ENCODE results near the gene DNAJB1.

DNAJB1 gene

GRCh38 chr19:14476673-14477401 is 41.4 kb downstream of the DNAJB1 start:
- ChIA-PET CTCF (interaction anchor here (1.8 kb wide), 1 partner anchor 33 kb away, joined by 5 read pairs; no protein-coding TSS in a partner anchor), POLR2A (no interaction called here)
- Histone ChIP-seq H3K27me3 (replicated peaks in 2 of 5; ENCODE audit: control insufficient read depth in 4 of 5, insufficient read depth in 5 of 5, low read length in 4 of 5) (peaks cover 0 to 37% (median 7%) of the 10 kb centered on the region in 5 experiments), H3K27ac (ENCODE audit: insufficient read depth in 1 of 2, low read depth in 1 of 2, low read length in 2 of 2, poor library complexity in 1 of 2, severe bottlenecking in 2 of 2) (no peak overlapping the region), H3K4me1 (ENCODE audit: control extremely low read depth in 1 of 4, control insufficient read depth in 4 of 4, insufficient read depth in 4 of 4, low read length in 3 of 4) (peaks cover 0 to 58% (median 54%) of the 10 kb centered on the region in 4 experiments), H3K4me3 (ENCODE audit: control insufficient read depth in 1 of 7, extremely low read depth in 1 of 7, insufficient read depth in 4 of 7, low read depth in 2 of 7, low read length in 6 of 7) (no peak overlapping the region), H3K36me3 (ENCODE audit: control insufficient read depth in 4 of 4, insufficient read depth in 4 of 4, low read length in 3 of 4) (peaks cover 0 to 15% (median 7%) of the 10 kb centered on the region in 4 experiments), H3K9me3 (ENCODE audit: control extremely low read depth in 1 of 5, control insufficient read depth in 4 of 5, insufficient read depth in 2 of 5, low read depth in 1 of 5, low read length in 4 of 5) (no peaks in the 10 kb centered on the region)
- WGBS (ENCODE audit: insufficient coverage) = 86% methylated on average over 25 of the region's 26 CpGs
- DNase-seq = peak in 2 of 3 donors; percentile 42 to 50

- Histone ChIP-seq H3K4me3 (ENCODE audit: control insufficient read depth in 1 of 7, extremely low read depth in 1 of 7, insufficient read depth in 4 of 7, low read depth in 2 of 7, low read length in 6 of 7) (no peak overlapping the region), H3K36me3 (ENCODE audit: control insufficient read depth in 4 of 4, insufficient read depth in 4 of 4, low read length in 3 of 4) (peaks cover 0 to 17% (median 7%) of the 10 kb centered on the region in 4 experiments), H3K27me3 (replicated peaks in 2 of 5; ENCODE audit: control insufficient read depth in 4 of 5, insufficient read depth in 5 of 5, low read length in 4 of 5) (peaks cover 0 to 37% (median 7%) of the 10 kb centered on the region in 5 experiments), H3K9me3 (ENCODE audit: control extremely low read depth in 1 of 5, control insufficient read depth in 4 of 5, insufficient read depth in 2 of 5, low read depth in 1 of 5, low read length in 4 of 5) (no peaks in the 10 kb centered on the region), H3K4me1 (ENCODE audit: control extremely low read depth in 1 of 4, control insufficient read depth in 4 of 4, insufficient read depth in 4 of 4, low read length in 3 of 4) (peaks cover 0 to 60% (median 55%) of the 10 kb centered on the region in 4 experiments), H3K27ac (ENCODE audit: insufficient read depth in 1 of 2, low read depth in 1 of 2, low read length in 2 of 2, poor library complexity in 1 of 2, severe bottlenecking in 2 of 2) (no peak overlapping the region)
- CTCF ChIA-PET = interaction anchor here (2.1 kb wide), 1 partner anchor 9 kb away, joined by 6 read pairs; no protein-coding TSS in a partner anchor
- POLR2A ChIA-PET = no interaction called here
- 80% methylated on average over 1 of the region's 7 CpGs for WGBS (ENCODE audit: insufficient coverage)
- DNase-seq = no peak
These were observed 41.9 kb downstream of the DNAJB1 start for GRCh38 chr19:14476327-14476672.

- peaks cover 0 to 23% (median 10%) of the 10 kb centered on the region in 4 experiments for H3K36me3 ChIP-seq (ENCODE audit: control insufficient read depth in 4 of 4, insufficient read depth in 4 of 4, low read length in 3 of 4)
- no peaks in the 10 kb centered on the region for H3K9me3 ChIP-seq (ENCODE audit: control extremely low read depth in 1 of 5, control insufficient read depth in 4 of 5, insufficient read depth in 2 of 5, low read depth in 1 of 5, low read length in 4 of 5)
- WGBS (ENCODE audit: insufficient coverage) = 13% methylated on average over 16 of the region's 33 CpGs
- ChIA-PET POLR2A (no interaction called here), CTCF (interaction anchor here (0.7 to 2.1 kb wide), 5 partner anchors 10 to 55 kb away, joined by 3 to 6 read pairs (median 4); no protein-coding TSS in a partner anchor)
- DNase-seq = peak; percentile 39 to 51 (median 42)
- peaks cover 0 to 56% (median 51%) of the 10 kb centered on the region in 4 experiments for H3K4me1 ChIP-seq (ENCODE audit: control extremely low read depth in 1 of 4, control insufficient read depth in 4 of 4, insufficient read depth in 4 of 4, low read length in 3 of 4)
- peak within 1 kb of the TSS in 5 of 7 experiments; percentile 6 to 58 (median 28) for H3K4me3 ChIP-seq (ENCODE audit: control insufficient read depth in 1 of 7, extremely low read depth in 1 of 7, insufficient read depth in 4 of 7, low read depth in 2 of 7, low read length in 6 of 7)
- no peak within 1 kb of the TSS for H3K27ac ChIP-seq (ENCODE audit: insufficient read depth in 1 of 2, low read depth in 1 of 2, low read length in 2 of 2, poor library complexity in 1 of 2, severe bottlenecking in 2 of 2)
- peaks cover 0 to 37% (median 7%) of the 10 kb centered on the region in 5 experiments for H3K27me3 ChIP-seq (replicated peaks in 2 of 5; ENCODE audit: control insufficient read depth in 4 of 5, insufficient read depth in 5 of 5, low read length in 4 of 5)
These were observed 42.7 kb downstream of the DNAJB1 start, which contains the start of gene PTGER1 for GRCh38 chr19:14475251-14476073. Gene PTGER1, minus strand, starts transcription at chr19:14475354. Its CDS starts 1,034 bp downstream, at chr19:14474320.

- no peak for DNase-seq
- H3K27me3 ChIP-seq (replicated peaks in 2 of 5; ENCODE audit: control insufficient read depth in 4 of 5, insufficient read depth in 5 of 5, low read length in 4 of 5) = peaks cover 0 to 37% (median 7%) of the 10 kb centered on the region in 5 experiments
- H3K4me3 ChIP-seq (ENCODE audit: control insufficient read depth in 1 of 7, extremely low read depth in 1 of 7, insufficient read depth in 4 of 7, low read depth in 2 of 7, low read length in 6 of 7) = peak overlapping the region in 4 of 7 experiments; percentile 25 to 58 (median 38)
- ChIA-PET CTCF (interaction anchor here (0.7 to 2.1 kb wide), 6 partner anchors 9 to 55 kb away, joined by 3 to 6 read pairs (median 4); no protein-coding TSS in a partner anchor), POLR2A (no interaction called here)
- H3K27ac ChIP-seq (ENCODE audit: insufficient read depth in 1 of 2, low read depth in 1 of 2, low read length in 2 of 2, poor library complexity in 1 of 2, severe bottlenecking in 2 of 2) = no peak overlapping the region
- WGBS (ENCODE audit: insufficient coverage) = 73% methylated on average over 4 of the region's 12 CpGs
- no peaks in the 10 kb centered on the region for H3K9me3 ChIP-seq (ENCODE audit: control extremely low read depth in 1 of 5, control insufficient read depth in 4 of 5, insufficient read depth in 2 of 5, low read depth in 1 of 5, low read length in 4 of 5)
- H3K4me1 ChIP-seq (ENCODE audit: control extremely low read depth in 1 of 4, control insufficient read depth in 4 of 4, insufficient read depth in 4 of 4, low read length in 3 of 4) = peaks cover 0 to 50% (median 45%) of the 10 kb centered on the region in 4 experiments
- H3K36me3 ChIP-seq (ENCODE audit: control insufficient read depth in 4 of 4, insufficient read depth in 4 of 4, low read length in 3 of 4) = peaks cover 0 to 29% (median 17%) of the 10 kb centered on the region in 4 experiments
These were observed 43.4 kb downstream of the DNAJB1 start for GRCh38 chr19:14474827-14475226.

GRCh38 chr19:14473978-14474578 is 44.1 kb downstream of the DNAJB1 start:
- ChIA-PET POLR2A (no interaction called here), CTCF (interaction anchor here (1.0 to 2.1 kb wide), 5 partner anchors 10 to 42 kb away, joined by 4 to 6 read pairs (median 5); no protein-coding TSS in a partner anchor)
- no peaks in the 10 kb centered on the region for H3K9me3 ChIP-seq (ENCODE audit: control extremely low read depth in 1 of 5, control insufficient read depth in 4 of 5, insufficient read depth in 2 of 5, low read depth in 1 of 5, low read length in 4 of 5)
- 31% methylated on average over 35 of the region's 53 CpGs for WGBS (ENCODE audit: insufficient coverage)
- H3K27ac ChIP-seq (ENCODE audit: insufficient read depth in 1 of 2, low read depth in 1 of 2, low read length in 2 of 2, poor library complexity in 1 of 2, severe bottlenecking in 2 of 2) = no peak overlapping the region
- H3K4me3 ChIP-seq (ENCODE audit: control insufficient read depth in 1 of 7, extremely low read depth in 1 of 7, insufficient read depth in 4 of 7, low read depth in 2 of 7, low read length in 6 of 7) = peak overlapping the region in 2 of 7 experiments; percentile 19 to 28
- H3K36me3 ChIP-seq (ENCODE audit: control insufficient read depth in 4 of 4, insufficient read depth in 4 of 4, low read length in 3 of 4) = peaks cover 0 to 37% (median 23%) of the 10 kb centered on the region in 4 experiments
- H3K27me3 ChIP-seq (replicated peaks in 2 of 5; ENCODE audit: control insufficient read depth in 4 of 5, insufficient read depth in 5 of 5, low read length in 4 of 5) = peaks cover 0 to 37% (median 7%) of the 10 kb centered on the region in 5 experiments
- DNase-seq = peak in 2 of 3 donors; percentile 43 to 49
- H3K4me1 ChIP-seq (ENCODE audit: control extremely low read depth in 1 of 4, control insufficient read depth in 4 of 4, insufficient read depth in 4 of 4, low read length in 3 of 4) = peaks cover 0 to 43% (median 39%) of the 10 kb centered on the region in 4 experiments

- no peak overlapping the region for H3K27ac ChIP-seq (ENCODE audit: insufficient read depth in 1 of 2, low read depth in 1 of 2, low read length in 2 of 2, poor library complexity in 1 of 2, severe bottlenecking in 2 of 2)
- peaks cover 0 to 43% (median 39%) of the 10 kb centered on the region in 4 experiments for H3K4me1 ChIP-seq (ENCODE audit: control extremely low read depth in 1 of 4, control insufficient read depth in 4 of 4, insufficient read depth in 4 of 4, low read length in 3 of 4)
- peaks cover 0 to 38% (median 27%) of the 10 kb centered on the region in 4 experiments for H3K36me3 ChIP-seq (ENCODE audit: control insufficient read depth in 4 of 4, insufficient read depth in 4 of 4, low read length in 3 of 4)
- peak overlapping the region in 3 of 7 experiments; percentile 11 to 28 (median 19) for H3K4me3 ChIP-seq (ENCODE audit: control insufficient read depth in 1 of 7, extremely low read depth in 1 of 7, insufficient read depth in 4 of 7, low read depth in 2 of 7, low read length in 6 of 7)
- ChIA-PET CTCF (interaction anchor here (0.8 to 2.0 kb wide), 14 partner anchors 8 to 64 kb away, joined by 3 to 7 read pairs (median 4); no protein-coding TSS in a partner anchor), POLR2A (interaction anchor here (0.7 kb wide), 1 partner anchor 9 kb away, joined by 3 read pairs; no protein-coding TSS in a partner anchor)
- 5% methylated on average over 79 of the region's 97 CpGs for WGBS (ENCODE audit: insufficient coverage)
- no peaks in the 10 kb centered on the region for H3K9me3 ChIP-seq (ENCODE audit: control extremely low read depth in 1 of 5, control insufficient read depth in 4 of 5, insufficient read depth in 2 of 5, low read depth in 1 of 5, low read length in 4 of 5)
- peaks cover 0 to 37% (median 7%) of the 10 kb centered on the region in 5 experiments for H3K27me3 ChIP-seq (replicated peaks in 2 of 5; ENCODE audit: control insufficient read depth in 4 of 5, insufficient read depth in 5 of 5, low read length in 4 of 5)
- peak in 1 of 3 donors; percentile 52 for DNase-seq
These were observed 44.9 kb downstream of the DNAJB1 start for GRCh38 chr19:14473073-14473977.

All from common myeloid progenitor, CD34-positive (primary cell).